Brain microvascular endothelial cell (primary cell): Measurements from ENCODE around the gene TSPEAR.

ENCODE experiments used
- DNase-seq: peaks from one replicate; pipeline ENCODE4 v3.0.0-alpha.2; 2020
- H3K27ac ChIP-seq: fragments of 250-450 bp; sonication (Bioruptor Pico); 2 replicates; pipeline ENCODE4 v1.5.1; 2020; ENCODE audit warnings: mild to moderate bottlenecking, moderate library complexity
- H3K27me3 ChIP-seq: fragments of 250-450 bp; sonication (Bioruptor Pico); replicated peaks from 2 replicates; pipeline ENCODE4 v1.5.1; 2020; ENCODE audit warnings: mild to moderate bottlenecking
- H3K36me3 ChIP-seq: fragments of 250-450 bp; sonication (Bioruptor Pico); replicated peaks from 2 replicates; pipeline ENCODE4 v1.5.1; 2020; ENCODE audit warnings: mild to moderate bottlenecking
- H3K4me3 ChIP-seq: 2 replicates; pipeline ENCODE4 v1.5.1; 2011; ENCODE audit warnings: low read depth, mild to moderate bottlenecking, control low read depth, low read length, moderate library complexity
- in situ Hi-C: cut with HindIII; loops from 2 replicates; pipeline ENCODE4 v1.10.0; 2017; ENCODE audit warnings: low sequenced_read_pairs, low pct_ligation_motif_present
- TF ChIP-seq, protein P1 (sequence below): IDR thresholded peaks from 2 replicates; pipeline ENCODE4 v1.5.1; 2011; ENCODE audit warnings: low read depth, mild to moderate bottlenecking, moderate library complexity, low read length, control low read depth, inconsistent platforms; ENCODE audit errors: missing control alignments

Gene TSPEAR

DNA sequence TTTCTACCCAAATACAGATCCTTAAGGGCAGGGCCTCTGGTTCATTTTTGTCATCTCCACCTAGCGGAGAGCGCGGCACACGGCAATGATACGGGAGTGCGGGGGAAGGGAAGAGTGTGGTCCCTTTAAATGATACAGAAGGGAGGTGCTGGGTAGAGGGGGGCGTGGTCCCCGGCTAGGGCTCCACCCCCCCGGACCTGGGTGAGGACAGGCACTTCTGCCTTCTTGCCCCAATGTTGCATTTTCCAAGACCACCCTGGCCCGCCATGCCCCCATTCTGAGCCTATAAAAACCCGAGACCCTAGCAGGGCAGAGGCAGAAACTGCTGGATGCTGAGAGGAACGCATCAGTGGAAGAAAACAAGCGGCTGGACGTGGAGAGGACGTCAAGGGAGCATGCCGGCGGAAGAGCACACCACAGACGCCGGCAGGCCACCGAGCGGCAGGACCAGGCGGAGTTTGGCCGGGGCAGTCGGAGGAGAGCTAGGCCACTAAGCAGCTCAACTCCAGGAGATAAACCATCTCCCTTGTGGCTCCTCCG lies 226.0 kb downstream of the TSPEAR start:
- no peak overlapping the region for H3K4me3 ChIP-seq
- TF ChIP-seq, protein P1, sequence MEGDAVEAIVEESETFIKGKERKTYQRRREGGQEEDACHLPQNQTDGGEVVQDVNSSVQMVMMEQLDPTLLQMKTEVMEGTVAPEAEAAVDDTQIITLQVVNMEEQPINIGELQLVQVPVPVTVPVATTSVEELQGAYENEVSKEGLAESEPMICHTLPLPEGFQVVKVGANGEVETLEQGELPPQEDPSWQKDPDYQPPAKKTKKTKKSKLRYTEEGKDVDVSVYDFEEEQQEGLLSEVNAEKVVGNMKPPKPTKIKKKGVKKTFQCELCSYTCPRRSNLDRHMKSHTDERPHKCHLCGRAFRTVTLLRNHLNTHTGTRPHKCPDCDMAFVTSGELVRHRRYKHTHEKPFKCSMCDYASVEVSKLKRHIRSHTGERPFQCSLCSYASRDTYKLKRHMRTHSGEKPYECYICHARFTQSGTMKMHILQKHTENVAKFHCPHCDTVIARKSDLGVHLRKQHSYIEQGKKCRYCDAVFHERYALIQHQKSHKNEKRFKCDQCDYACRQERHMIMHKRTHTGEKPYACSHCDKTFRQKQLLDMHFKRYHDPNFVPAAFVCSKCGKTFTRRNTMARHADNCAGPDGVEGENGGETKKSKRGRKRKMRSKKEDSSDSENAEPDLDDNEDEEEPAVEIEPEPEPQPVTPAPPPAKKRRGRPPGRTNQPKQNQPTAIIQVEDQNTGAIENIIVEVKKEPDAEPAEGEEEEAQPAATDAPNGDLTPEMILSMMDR = peak; percentile 15
- no peaks in the 10 kb centered on the region for H3K36me3 ChIP-seq
- in situ Hi-C loops = no loop called here
- no peak overlapping the region for H3K27ac ChIP-seq
- no peaks in the 10 kb centered on the region for H3K27me3 ChIP-seq
- DNase-seq = no peak

DNA sequence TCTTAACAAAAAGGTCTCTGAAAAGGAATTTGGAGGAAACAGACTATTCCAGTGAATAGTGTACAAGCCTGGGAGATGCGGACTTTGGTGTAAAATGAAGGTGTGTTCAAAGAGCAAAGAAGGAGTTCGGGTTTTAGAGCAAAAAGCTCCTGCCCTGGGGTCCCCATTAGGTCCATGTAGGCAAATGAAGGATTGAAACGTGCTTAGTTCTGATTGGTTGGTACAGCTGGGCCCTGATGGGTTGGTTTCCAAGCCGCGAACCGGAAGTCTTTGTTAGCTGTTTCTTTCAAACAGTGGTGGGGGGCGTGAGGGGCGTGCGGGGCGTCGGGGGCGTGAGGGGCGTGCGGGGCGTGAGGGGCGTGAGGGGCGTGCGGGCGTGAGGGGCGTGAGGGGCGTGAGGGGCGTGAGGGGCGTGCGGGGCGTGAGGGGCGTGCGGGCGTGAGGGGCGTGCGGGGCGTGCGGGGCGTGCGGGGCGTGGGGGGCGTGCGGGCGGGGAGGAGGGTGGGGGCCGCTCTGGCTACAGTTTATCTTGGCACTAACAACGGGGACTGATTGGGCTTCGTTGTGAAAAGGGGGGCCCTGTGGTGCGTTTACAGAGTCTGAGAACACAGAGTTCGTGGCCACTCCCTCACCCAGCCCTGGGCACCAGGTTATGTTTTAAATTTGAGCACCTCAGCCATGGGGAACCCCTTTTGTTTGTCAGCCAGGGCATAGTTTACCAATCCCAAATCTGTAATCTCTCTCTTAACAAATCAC lies 226.7 kb downstream of the TSPEAR start:
- TF ChIP-seq, protein P1 = no peak
- in situ Hi-C loops = no loop called here
- no peak overlapping the region for H3K4me3 ChIP-seq

GRCh38 chr21:44483288-44484237 lies 227.8 kb downstream of the TSPEAR start:
- H3K27me3 ChIP-seq = no peaks in the 10 kb centered on the region
- no peak for DNase-seq
- in situ Hi-C loops = no loop called here
- H3K36me3 ChIP-seq = no peaks in the 10 kb centered on the region
- TF ChIP-seq, protein P1 = no peak
- H3K27ac ChIP-seq = no peak overlapping the region
- no peak overlapping the region for H3K4me3 ChIP-seq

More for the DNA sequence above, 226.7 kb downstream of the TSPEAR start:
- Histone ChIP-seq H3K36me3 (no peaks in the 10 kb centered on the region), H3K27ac (no peak overlapping the region), H3K27me3 (no peaks in the 10 kb centered on the region)
- no peak for DNase-seq

- TF ChIP-seq, protein P1 = no peak
- in situ Hi-C loops = no loop called here
- no peak for DNase-seq
- Histone ChIP-seq H3K27me3 (no peaks in the 10 kb centered on the region), H3K27ac (no peak overlapping the region), H3K4me3 (no peak overlapping the region), H3K36me3 (no peaks in the 10 kb centered on the region)
Measured at GRCh38 chr21:44482581-44483287, 228.6 kb downstream of the TSPEAR start.

DNA sequence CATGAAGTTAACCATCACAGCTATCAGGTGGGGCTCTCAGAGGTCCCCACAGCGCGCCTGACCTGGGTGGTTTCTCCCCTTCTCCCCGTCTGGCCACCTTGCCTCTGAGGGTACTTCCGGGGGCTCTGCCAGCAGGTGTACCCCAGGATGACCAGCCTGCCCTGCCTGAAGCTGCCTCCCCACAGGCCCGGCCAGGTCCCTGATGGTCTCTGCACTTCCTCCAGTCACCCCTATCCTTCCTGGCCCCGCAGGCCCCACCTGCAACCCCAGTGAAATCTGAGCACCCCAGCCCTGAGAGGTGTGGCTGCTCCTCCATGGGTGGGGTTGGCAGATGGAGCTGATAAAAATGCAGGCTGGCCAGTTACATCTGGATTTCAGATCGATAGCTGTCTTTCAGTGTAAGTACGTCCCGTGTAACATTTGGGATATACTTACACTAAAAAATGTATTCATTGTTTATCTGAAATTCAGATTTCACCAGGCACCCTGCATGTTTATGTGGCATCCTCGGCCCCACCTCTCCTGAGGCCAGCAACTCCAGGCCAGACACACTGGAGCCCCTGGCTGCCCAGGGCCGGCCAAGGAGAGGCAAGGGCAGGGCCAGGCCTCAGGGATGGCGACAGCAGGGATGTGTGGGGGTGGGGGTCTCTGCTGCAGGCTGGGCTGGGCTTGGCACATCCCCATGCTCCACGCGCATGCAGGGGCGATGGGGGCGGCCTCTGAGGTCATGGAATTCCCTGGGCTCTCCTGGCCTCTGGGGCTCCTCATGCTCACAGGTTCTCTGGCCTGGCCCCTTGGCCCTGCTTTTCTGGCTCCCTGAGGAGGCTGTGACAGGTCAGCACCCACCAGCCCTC lies 230.9 kb downstream of the TSPEAR start:
- in situ Hi-C loops = no loop called here
- H3K4me3 ChIP-seq = no peak overlapping the region
- TF ChIP-seq, protein P1 = no peak
- no peaks in the 10 kb centered on the region for H3K27me3 ChIP-seq
- no peak for DNase-seq
- no peaks in the 10 kb centered on the region for H3K36me3 ChIP-seq
- H3K27ac ChIP-seq = no peak overlapping the region
